GM21786 (cell line): ENCODE data around the gene PLCG2.
"Not testable (repeated sequence)": the region's sequence is repeated elsewhere in the genome, so short reads cannot be mapped to it uniquely, and the experiment has no call there.

ENCODE experiments used
- ATAC-seq: cut with Tn5 transposase; IDR thresholded peaks from one replicate; pipeline ENCODE4 v1.9.1; 2021; ENCODE audit not compliant: unreplicated experiment

PLCG2 gene

DNA sequence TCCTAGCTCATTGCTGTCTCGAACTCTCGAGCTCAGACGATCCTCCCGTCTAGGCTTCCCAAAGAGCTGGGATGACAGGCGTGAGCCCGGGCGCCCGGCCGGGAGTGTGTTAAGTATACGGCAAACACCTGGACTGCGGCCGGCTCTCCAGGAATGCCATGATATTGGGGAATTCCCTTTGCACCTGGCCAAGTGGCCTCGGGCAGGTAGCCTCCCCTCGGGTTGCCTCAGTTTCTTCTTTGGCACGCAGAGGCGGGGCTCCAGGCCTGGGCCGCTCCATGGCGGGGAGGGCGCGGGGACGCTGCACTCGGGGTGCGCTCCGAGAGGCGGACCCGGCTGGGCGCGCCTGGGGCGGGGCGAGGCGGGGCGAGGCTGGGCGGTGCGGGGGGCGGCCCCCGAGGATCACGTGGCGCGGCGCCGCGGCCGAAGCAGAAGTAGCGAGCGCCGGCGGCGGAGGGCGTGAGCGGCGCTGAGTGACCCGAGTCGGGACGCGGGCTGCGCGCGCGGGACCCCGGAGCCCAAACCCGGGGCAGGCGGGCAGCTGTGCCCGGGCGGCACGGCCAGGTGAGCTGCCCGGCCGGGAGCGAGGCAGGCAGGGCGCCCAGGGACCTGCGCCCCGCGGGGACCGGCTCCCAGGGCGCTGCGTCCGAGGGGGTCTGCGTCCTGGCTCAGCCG is at the start of gene PLCG2:
PLCG2 (plus strand) TSS at position 431 of the 675 bp plus-strand sequence. CDS start 6,699 bp downstream, outside the sequence.
- ATAC-seq: peak; percentile 70

DNA sequence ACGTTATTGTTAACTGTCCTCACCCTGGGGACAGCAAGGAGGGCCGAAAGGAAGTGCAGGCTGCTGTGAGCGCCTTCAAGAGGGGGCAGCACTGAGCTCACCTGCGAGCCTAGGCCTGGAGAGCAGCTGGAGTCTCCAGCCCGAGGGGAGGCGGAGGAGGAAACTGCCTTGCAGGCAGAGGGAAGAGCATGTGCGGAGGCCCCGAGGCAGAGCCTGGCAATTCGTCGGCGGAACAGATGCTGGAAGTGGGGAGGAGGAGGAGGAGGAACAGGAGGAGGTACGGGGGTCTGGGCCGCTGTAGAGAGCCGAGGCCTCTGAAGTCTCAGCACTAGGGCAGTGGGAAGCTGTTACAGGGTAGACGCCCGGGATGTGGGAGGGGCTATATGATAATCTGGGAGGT is 49.6 kb upstream of the PLCG2 start:
- no peak for ATAC-seq

DNA sequence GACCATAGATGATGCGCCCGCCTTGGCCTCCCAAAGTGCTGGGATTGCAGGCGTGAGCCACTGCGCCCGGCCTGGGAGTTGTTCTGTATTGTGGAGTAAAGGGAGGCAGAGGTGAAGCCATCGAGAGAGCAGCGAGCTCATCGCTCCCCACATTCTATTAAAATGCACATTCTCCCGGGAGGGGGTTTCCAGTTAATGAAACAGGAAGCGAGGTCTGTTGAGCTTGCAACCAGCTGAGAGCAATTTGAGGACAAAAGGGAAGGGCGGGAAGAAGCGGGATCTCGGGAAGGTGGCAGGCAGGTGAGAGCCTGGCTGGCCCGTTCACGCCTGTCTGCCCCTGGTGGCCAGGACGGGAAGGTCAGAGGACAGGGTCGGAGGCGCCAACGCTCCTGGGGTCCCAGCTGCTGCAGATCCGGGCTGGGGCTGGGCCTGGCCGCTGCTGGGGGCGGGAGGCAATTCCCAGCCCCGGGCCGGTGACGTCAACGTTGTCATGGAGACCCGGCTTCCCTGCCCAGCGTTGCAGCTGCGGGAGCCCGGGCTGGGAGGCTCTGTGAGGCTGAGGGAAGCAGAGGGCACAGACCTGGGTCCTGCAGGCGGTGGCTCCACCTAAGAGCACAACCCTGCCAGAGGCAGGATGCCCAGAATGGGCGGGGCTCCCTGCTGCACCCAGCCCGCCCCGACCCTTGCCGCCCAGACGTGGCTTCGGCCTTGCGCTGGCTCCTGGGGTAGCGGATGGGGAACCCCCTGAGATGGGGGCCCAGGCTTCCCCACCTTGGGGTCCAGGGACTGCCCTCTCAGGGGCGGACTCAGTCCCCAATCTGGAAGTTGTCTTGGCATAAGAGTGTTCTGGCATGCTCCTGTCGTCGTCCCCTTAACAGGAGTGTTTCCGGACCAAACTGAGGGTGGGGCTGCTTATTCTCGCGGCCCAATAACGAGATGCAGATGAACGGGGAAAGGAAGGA is 48.7 kb upstream of the PLCG2 start:
- ATAC-seq: peak; percentile 76

DNA sequence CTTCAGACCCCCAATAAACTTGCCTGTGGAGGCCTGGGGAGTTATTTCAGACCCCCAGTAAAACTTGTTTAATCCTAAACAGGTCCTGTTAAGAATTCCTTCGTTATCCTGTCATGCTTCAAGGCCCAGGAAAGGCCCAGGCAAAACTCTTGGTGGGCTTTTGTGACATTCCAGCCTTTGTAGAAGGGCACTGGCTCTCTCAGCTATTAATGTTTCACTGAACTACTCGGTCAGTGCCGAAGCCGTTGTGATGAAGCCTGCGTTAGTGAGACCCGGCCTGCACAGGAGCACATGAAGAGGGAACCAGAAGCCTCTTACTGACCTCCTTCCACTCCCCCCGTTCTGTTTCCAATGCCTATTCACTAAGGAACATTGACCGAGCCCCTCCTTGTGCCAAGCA is 47.4 kb upstream of the PLCG2 start:
- no peak for ATAC-seq

DNA sequence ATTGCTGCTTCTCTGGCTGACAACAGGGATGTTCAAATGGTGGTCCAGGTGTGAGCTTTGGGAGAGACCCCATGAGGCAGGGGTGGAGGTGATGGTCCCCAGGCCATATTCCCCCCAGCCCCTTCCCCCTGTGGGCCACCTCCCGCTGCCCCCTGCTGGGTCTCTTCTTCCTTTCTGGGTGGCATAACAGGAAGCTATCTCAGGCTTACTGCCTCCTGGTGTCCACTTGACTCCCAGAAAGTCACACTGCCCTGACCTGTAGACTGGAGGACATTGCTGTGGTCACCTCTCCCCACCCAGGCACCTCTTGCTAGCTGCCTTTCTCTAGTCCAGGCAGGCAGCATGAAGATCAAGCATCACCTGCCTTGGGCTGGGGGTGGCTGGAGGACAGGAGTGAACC is 46.4 kb upstream of the PLCG2 start:
- no peak for ATAC-seq

DNA sequence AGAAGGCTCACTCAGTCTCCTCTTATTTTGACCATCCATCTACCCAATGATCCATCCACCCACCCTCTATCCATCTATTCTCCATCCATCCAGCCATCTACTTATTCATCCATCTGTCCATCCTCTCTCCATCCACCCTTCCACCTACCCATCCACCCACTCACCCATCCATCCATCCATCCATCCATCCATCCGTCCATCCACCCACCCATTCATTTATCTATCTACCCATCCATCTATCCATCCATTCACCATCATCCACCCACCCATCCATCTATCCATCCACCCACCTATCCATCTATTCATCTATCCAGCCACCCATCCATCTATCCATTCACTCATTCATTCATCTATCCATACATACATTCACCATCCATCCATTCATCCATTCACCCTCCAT is 45.8 kb upstream of the PLCG2 start:
- ATAC-seq: no peak

DNA sequence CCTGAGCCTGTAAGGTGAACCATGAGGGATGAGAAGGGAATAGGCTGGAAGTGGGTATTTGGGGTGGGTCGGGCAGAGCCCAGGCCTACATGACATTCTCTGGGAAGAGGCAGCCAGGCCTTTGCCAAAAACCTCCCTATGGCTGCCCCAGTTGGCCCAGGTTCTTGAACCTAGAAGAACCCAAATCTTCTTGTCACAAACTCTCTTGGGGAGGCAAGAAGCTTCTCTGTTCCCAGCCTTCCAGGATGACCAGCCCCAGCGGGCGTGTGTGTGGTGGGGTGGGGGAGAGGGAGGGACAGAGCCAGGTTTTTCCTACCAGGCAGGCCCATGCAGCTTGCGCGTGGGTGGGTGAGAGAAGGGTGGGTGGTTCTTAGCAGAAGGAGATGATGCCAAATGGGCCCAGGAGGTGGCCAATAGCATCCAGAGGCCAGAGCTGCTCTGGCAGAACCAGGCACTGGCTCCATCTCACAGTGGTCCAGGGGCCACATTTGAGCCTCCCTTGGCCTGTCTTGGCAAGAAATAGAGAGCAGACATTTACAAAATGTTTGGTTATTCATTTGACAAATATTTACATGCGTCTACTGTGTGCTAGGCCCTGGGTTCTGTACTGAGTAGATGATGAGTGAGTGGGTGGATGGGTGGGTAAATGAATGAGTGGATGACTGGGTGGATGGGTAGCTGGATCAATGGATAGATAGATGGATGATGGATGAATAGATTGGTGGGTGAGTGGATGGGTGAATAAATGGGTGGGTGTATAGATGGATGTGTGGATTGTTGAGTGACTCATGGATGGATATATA is 44.3 kb upstream of the PLCG2 start:
- ATAC-seq: no peak

DNA sequence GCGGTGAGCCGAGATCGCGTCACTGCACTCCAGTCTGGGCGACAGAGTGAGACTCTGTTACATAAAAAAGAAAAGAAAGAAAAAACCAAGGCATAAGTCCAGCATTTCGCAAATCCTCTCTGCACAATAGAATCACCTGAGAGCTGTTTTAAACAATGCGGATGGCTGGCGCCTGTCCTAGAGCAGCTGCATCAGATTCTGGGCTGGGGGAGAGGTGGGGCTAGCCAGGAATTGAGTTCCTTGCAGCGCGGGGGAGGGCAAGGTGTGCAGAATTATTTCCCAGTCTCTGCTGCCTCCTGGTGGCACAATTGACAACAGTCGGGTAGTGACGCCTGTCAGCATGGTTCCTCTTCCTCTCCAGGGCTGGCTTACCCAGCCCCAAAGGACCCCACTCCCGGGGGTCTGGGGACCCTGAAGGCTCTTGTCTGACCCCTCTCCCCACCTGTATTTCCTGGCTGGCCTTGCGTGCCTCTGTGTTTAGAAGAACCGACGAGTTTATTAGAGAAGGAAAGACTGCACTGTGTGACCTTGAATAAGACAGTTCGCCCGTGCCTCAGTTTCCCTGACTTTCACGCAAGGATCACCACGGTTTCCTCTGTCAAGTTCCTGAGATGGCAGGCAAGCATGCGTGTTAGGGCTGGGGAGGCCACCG is 41.1 kb upstream of the PLCG2 start:
- peak; percentile 43 for ATAC-seq

DNA sequence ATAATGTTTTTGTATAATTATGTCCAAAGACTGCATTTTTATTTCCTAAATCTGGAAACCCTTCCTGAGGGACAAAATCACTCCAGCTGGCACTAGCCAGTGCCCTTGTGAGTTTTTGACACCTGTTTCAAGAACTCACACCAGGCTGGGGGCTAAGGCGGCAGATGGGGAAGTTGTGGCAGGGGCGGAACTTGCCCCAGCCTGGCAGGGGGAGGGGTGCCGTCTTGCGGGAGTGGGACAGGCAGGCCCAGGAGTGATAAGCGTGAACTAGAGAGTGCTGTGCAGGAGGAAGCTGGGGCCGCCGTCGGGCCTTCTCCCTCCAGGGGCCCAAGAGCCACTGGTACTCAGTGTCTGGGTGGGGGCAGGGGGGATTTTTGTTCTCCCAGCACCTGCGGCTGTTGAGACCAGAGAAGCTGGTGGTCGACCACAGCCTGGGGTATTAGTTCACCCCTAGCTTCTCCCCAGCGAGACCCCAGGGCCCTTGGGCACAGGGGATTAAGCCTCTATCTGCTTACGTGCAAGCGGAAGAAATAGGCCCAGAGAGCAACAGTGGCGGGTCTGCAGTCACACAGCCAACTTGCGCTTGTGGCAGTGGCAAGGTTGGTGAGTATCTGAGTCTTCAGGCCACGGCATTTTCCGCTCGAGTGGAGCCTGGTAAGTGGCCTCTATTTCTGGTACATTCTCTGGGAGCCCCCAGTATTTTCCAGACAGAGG is 40.2 kb upstream of the PLCG2 start:
- peak; percentile 30 for ATAC-seq

DNA sequence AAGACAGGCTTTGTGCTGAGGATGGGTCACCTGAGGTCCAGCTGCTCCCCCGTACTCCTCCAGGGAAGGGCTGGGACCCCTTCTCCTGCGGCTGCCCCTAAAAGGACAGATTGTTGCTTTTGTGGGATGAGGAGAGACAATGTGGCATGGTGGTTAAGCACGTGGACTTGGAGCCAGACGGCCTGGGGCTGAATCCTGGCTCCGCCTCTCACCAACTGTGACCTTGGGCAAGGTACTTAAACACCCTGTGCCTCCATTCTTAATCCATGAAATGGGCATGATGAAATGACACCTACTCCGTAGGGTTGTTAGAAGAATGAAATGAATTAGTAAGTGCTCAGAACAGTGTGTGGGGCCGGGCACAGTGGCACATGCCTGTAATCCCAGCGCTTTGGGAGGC is 39.6 kb upstream of the PLCG2 start:
- no peak for ATAC-seq

DNA sequence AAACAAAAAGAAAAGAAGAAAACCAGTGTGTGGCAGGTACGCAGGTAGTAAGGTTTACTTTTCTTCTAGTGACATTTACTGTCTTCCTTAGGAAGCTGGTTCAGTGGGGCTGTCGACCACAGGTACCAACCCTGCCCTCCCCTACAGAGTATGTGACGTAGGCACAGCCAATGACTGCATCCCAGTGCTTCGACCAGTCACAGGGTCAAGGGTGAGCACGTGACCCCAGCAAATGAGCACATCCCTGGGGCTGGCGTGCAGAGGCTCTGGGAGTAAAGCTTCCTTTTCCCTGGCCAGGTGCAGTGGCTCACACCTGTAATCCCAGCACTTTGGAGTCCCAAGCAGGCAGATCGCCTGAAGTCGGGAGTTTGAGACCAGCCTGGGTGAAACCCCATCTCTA is 38.9 kb upstream of the PLCG2 start:
- ATAC-seq: peak; percentile 66

DNA sequence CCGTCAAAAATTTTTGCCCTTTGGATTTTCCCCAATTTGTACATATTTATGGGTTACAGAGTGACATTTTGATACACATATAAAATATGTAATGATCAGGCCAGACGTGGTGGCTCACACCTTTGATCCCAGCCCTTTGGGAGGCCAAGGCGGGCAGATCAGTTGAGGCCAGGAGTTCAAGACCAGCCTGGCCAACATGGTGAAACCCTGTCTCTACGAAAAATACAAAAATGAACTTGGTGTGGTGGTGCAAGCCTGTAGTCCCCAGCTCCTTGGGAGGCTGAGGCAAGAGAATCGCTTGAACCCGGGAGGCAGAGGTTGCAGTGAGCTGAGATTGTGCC is 37.7 kb upstream of the PLCG2 start:
- not testable (repeated sequence) for ATAC-seq

DNA sequence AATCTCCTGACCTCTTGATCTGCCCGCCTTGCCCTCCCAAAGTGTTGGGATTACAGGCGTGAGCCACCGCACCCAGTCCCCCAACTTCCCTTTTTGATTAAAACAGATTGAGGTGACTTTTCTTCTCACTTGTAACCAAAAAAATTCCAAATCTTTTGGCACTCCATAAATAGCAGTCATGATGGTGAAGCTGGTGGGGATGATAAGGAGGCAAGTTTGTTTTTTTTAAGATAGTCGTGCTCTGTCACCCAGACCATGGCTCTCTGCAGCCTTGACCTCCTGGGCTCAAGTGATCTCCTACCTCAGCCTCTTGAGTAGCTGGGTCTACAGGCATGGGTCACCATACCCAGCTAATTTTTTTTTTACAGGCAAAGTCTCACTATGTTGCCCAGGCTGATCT is 34.7 kb upstream of the PLCG2 start:
- ATAC-seq: no peak

DNA sequence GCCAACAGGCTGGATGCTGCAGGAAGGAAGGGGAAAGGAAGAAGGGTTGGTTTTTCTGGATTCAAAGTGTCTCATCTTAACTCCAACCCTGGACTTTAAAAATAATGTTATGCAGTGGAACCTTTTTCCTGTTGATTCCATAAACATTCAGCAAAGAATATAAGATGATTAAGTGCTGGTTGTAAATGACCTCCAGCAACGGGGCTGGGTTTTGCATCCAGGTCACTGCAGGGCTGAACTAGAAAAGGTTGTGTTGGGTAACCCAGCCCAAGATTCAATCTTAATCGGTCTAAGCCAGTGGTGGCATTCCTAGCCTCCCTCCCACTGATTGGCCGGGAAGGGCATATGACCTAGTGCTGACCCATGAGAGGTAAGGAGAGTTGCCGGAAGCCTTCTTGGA is 34.2 kb upstream of the PLCG2 start:
- no peak for ATAC-seq

DNA sequence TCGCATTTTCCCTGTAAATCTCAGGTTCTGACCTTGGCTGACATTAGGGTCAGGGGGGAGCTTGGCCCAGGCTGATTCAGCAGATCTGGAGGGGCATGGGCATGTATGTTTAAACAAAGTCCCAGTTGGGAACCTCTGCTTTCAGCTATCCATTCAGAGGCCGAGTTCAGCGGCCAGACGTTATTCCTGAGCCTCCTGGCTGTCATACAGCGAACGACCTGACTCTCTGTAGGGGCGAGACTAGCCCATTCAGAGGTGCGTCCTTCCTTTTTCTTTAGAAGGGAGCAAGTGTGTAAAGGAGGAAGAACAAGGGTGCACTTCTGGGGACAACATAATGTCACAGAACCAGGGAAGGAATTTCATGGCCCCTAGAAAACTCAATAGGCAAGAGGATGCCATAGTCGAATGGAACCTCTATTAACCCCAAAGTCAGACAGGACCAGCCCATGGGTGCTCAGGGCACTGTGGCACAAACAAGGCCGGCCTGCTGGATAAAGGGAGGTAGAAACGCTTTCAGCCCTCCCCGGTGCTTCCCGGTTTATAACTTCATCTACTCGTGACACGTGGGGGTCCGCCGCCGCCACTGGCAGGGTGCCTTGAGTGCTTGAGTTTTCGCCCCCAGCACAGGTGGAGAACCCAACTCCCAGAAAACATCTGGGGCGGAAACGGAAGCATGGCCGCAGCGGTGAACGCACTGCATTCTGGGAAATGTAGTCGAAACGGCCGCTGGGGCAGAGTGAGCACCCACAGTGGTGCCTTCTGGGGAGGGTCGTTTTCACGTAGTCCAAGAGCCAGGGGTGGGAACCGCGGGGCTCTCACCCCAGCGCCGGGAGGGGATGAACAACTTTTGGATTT is 33.2 kb upstream of the PLCG2 start:
- ATAC-seq: peak; percentile 70

DNA sequence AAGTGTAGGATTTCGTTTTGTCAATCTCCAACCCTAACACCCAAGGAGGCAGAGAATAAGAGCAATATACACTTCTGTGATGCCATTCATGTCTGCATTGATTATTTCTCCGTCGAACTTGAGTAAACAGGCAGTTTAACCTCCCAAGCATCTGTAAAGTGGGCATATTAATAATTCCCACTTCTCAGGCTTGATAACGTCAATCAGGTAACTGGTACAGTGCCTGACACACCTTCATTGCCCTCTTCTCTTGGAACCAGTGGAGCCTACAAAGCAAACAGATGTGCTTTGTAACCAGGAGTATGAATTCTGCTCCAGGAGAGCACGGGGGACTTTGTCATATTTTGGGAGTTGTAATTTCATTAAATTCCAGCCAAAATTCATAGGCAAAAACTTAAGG is 32.5 kb upstream of the PLCG2 start:
- ATAC-seq: no peak

DNA sequence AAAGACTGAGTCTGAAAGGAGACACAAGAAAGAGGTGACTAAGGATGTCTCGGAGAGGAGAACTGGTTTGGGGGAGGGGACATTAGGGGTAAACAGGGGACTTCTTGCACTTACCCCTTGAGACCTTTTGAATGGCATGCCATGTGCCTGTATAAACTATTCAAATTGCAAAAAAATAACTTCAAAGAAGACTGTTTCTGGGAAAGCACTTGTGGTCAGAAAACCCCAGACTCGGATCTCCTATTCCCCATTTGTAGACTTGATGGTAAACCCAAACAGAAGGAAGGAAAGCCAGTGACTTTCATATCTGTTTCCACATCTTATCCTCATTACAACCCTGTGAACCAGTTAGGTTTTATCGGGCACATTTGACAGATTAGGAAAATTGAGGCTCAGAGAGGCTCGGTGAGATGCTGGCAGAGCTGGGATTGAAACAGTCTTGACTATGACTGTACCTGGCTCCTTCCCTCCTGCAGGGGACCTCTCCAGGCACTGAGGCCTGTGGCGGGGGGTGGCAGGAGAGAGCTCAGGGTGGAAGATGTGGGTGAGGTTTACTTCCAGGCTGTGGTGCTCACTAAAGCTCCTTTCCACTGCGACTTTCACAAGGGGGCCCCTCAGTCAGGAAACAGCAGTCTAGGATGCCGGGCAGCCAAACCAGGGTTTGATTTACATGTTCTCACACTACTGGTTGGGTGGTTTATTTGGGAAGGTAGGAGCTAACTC is 30.5 kb upstream of the PLCG2 start:
- no peak for ATAC-seq

DNA sequence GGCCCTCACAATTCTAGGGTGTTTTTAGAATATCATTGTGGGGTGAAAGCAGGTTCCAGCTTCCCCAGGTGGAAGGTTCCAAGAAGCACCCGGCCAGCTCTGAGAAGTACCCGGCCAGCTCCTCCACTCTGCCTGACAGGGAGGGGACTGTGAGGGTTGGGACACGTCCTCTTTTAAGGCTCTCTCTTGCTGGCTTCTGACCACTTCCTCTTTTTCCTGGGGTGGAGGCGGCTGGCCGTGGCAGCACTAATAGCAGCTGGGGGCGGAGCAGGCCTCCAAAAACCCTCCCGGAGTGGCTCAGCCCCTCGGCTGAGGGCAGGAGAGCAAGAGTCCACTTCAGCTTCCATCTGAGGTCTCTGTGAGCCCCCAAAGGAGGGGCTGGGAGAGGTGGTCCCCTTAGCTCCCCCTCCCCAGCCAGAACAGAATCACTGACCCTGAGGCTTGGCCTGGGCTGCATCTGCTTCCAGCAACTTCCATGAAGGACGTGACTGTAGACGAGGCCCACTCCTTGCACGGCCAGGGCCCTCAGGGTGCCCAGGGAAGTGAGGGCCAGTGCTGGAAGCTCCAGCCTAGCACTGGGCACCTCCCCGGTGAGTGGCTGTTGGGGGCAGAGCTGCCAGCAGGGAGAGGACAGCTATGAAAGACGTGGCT is 26.7 kb upstream of the PLCG2 start:
- peak; percentile 87 for ATAC-seq
